ENCODE results near the gene EPB41L2. TPM values are rescaled to one million over a fixed set of nuclear protein-coding genes. Genes with fewer than 3 reads are reported as not detected.

The EPB41L2 gene
- total RNA-seq, 3 donors from 2014 or later (not counting 1 experiment from before 2014, with no cell fraction given): 6.8 to 11.4 (median 11.0) TPM

GRCh38 chr6:130843575-130844320, 219.3 kb downstream of the EPB41L2 start:
- Histone ChIP-seq H3K4me3 (ENCODE audit: low read length) (no peak overlapping the region), H3K27me3 (ENCODE audit: control insufficient read depth, insufficient read depth, low read length) (no peaks in the 10 kb centered on the region), H3K9me3 (ENCODE audit: control insufficient read depth, insufficient read depth, low read length) (no peaks in the 10 kb centered on the region), H3K4me1 (ENCODE audit: control insufficient read depth, insufficient read depth, low read length) (no peaks in the 10 kb centered on the region), H3K27ac (ENCODE audit: low read length) (no peak overlapping the region), H3K36me3 (ENCODE audit: control insufficient read depth, insufficient read depth, low read length) (no peaks in the 10 kb centered on the region)
- H3K9me3 Mint-ChIP-seq: no peaks in the 10 kb centered on the region
- intact Hi-C loops (cut with micrococcal nuclease): loop anchor here (1.0 to 10.0 kb wide), 5 partner anchors 478 to 951 kb away; no protein-coding TSS in a partner anchor
- no peak overlapping the region for H3K4me3 Mint-ChIP-seq
- H3K27me3 Mint-ChIP-seq (ENCODE audit: low read depth in 2 of 2): no peaks in the 10 kb centered on the region
- H3K27ac Mint-ChIP-seq: no peak overlapping the region
- no peaks in the 10 kb centered on the region for H3K36me3 Mint-ChIP-seq
- peak; percentile 76 for TF ChIP-seq CTCF (IDR thresholded peaks at IDR 0.05)
- 89% methylated on average over 3 of the region's 3 CpGs for WGBS (ENCODE audit: insufficient coverage)
- DNase-seq (peak in 1 of 2 donors; percentile 81), ATAC-seq (peak; percentile 87 to 93 (median 92))
- peaks cover 2% of the 10 kb centered on the region in 2 donors for H3K4me1 Mint-ChIP-seq

GRCh38 chr6:130841128-130841728, 221.8 kb downstream of the EPB41L2 start:
- no peaks in the 10 kb centered on the region for H3K27me3 Mint-ChIP-seq (ENCODE audit: low read depth in 2 of 2)
- no peaks in the 10 kb centered on the region for H3K36me3 Mint-ChIP-seq
- peak overlapping the region in 1 of 2 donors; percentile 6 for H3K27ac Mint-ChIP-seq
- Histone ChIP-seq H3K36me3 (ENCODE audit: control insufficient read depth, insufficient read depth, low read length) (no peaks in the 10 kb centered on the region), H3K4me1 (ENCODE audit: control insufficient read depth, insufficient read depth, low read length) (no peaks in the 10 kb centered on the region), H3K9me3 (ENCODE audit: control insufficient read depth, insufficient read depth, low read length) (no peaks in the 10 kb centered on the region), H3K27me3 (ENCODE audit: control insufficient read depth, insufficient read depth, low read length) (no peaks in the 10 kb centered on the region), H3K4me3 (ENCODE audit: low read length) (no peak overlapping the region), H3K27ac (ENCODE audit: low read length) (no peak overlapping the region)
- no peaks in the 10 kb centered on the region for H3K9me3 Mint-ChIP-seq
- no peak for ATAC-seq
- no peaks in the 10 kb centered on the region for H3K4me1 Mint-ChIP-seq
- TF ChIP-seq CTCF (IDR thresholded peaks at IDR 0.05): no peak
- H3K4me3 Mint-ChIP-seq: no peak overlapping the region
- WGBS (ENCODE audit: insufficient coverage): 53% methylated on average over 4 of the region's 4 CpGs
- no peak for DNase-seq
- intact Hi-C loops (cut with micrococcal nuclease): loop anchor here (5.0 to 10.0 kb wide), 2 partner anchors 806 to 949 kb away; no protein-coding TSS in a partner anchor

GRCh38 chr6:130840050-130840449, 223.0 kb downstream of the EPB41L2 start:
- H3K9me3 ChIP-seq (ENCODE audit: control insufficient read depth, insufficient read depth, low read length): no peaks in the 10 kb centered on the region
- Mint-ChIP-seq H3K27me3 (ENCODE audit: low read depth in 2 of 2) (no peaks in the 10 kb centered on the region), H3K4me3 (no peak overlapping the region), H3K36me3 (no peaks in the 10 kb centered on the region), H3K27ac (no peak overlapping the region), H3K9me3 (no peaks in the 10 kb centered on the region), H3K4me1 (no peaks in the 10 kb centered on the region)
- ATAC-seq (no peak), DNase-seq (no peak)
- no peaks in the 10 kb centered on the region for H3K36me3 ChIP-seq (ENCODE audit: control insufficient read depth, insufficient read depth, low read length)
- TF ChIP-seq CTCF (IDR thresholded peaks at IDR 0.05): no peak
- intact Hi-C loops (cut with micrococcal nuclease): loop anchor here (5.0 to 10.0 kb wide), 2 partner anchors 805 to 948 kb away; no protein-coding TSS in a partner anchor
- no peak overlapping the region for H3K4me3 ChIP-seq (ENCODE audit: low read length)
- H3K27me3 ChIP-seq (ENCODE audit: control insufficient read depth, insufficient read depth, low read length): no peaks in the 10 kb centered on the region
- no peaks in the 10 kb centered on the region for H3K4me1 ChIP-seq (ENCODE audit: control insufficient read depth, insufficient read depth, low read length)
- no peak overlapping the region for H3K27ac ChIP-seq (ENCODE audit: low read length)
- WGBS (ENCODE audit: insufficient coverage): 92% methylated on average over 2 of the region's 2 CpGs

All from natural killer cell (primary cell).